Measurements from ENCODE around the gene SLC38A5.

GRCh38 chrX:48472851-48473703, 3.0 kb upstream of the SLC38A5 start:
- TF ChIP-seq ZC3H4 (CRISPR knock-in tag; IDR thresholded peaks at IDR 0.05; ENCODE audit: borderline replicate concordance) (no peak), USF2 (CRISPR knock-in tag; IDR thresholded peaks at IDR 0.05) (no peak), MAX (CRISPR knock-in tag; IDR thresholded peaks at IDR 0.05) (no peak), SMC3 (conservative IDR thresholded peaks at IDR 0.05; ENCODE audit: insufficient read depth, low read depth, low read length) (no peak), ID3 (CRISPR knock-in tag; IDR thresholded peaks at IDR 0.05) (no peak), ID3 (tag; IDR thresholded peaks at IDR 0.05) (no peak), SRSF1 (IDR thresholded peaks at IDR 0.05; ENCODE audit: low read depth, low read length) (no peak), CBX1 (IDR thresholded peaks at IDR 0.05; ENCODE audit: low read depth) (no peak), CREB1 (IDR thresholded peaks at IDR 0.05) (no peak), CREB1 (CRISPR knock-in tag; IDR thresholded peaks at IDR 0.05) (no peak), FOXA3 (CRISPR knock-in tag; conservative IDR thresholded peaks at IDR 0.05 in 1 of 2, IDR thresholded peaks at IDR 0.05 in 1 of 2) (no peak)
- TF ChIP-seq, protein P1, sequence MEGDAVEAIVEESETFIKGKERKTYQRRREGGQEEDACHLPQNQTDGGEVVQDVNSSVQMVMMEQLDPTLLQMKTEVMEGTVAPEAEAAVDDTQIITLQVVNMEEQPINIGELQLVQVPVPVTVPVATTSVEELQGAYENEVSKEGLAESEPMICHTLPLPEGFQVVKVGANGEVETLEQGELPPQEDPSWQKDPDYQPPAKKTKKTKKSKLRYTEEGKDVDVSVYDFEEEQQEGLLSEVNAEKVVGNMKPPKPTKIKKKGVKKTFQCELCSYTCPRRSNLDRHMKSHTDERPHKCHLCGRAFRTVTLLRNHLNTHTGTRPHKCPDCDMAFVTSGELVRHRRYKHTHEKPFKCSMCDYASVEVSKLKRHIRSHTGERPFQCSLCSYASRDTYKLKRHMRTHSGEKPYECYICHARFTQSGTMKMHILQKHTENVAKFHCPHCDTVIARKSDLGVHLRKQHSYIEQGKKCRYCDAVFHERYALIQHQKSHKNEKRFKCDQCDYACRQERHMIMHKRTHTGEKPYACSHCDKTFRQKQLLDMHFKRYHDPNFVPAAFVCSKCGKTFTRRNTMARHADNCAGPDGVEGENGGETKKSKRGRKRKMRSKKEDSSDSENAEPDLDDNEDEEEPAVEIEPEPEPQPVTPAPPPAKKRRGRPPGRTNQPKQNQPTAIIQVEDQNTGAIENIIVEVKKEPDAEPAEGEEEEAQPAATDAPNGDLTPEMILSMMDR (IDR thresholded peaks at IDR 0.05 in 2 of 3, conservative IDR thresholded peaks at IDR 0.05 in 1 of 3; ENCODE audit: insufficient read depth in 2 of 3, low read depth in 1 of 3, low read length in 3 of 3): no peak

All from K562 (cell line).